Measurements from ENCODE around the gene RTN4RL2.
A peak's percentile ranks its signal among the peaks of the same experiment; 100 is the strongest.

RTN4RL2 gene

GRCh38 chr11:57481915-57482781 lies 21.8 kb downstream of the RTN4RL2 start:
- no peak for DNase-seq

GRCh38 chr11:57482782-57483561 lies 22.6 kb downstream of the RTN4RL2 start:
- no peak for DNase-seq

- no peak for DNase-seq
Observed at GRCh38 chr11:57483562-57483918, 23.2 kb downstream of the RTN4RL2 start.

GRCh38 chr11:57484141-57484710 lies 23.9 kb downstream of the RTN4RL2 start:
- DNase-seq: no peak

DNA sequence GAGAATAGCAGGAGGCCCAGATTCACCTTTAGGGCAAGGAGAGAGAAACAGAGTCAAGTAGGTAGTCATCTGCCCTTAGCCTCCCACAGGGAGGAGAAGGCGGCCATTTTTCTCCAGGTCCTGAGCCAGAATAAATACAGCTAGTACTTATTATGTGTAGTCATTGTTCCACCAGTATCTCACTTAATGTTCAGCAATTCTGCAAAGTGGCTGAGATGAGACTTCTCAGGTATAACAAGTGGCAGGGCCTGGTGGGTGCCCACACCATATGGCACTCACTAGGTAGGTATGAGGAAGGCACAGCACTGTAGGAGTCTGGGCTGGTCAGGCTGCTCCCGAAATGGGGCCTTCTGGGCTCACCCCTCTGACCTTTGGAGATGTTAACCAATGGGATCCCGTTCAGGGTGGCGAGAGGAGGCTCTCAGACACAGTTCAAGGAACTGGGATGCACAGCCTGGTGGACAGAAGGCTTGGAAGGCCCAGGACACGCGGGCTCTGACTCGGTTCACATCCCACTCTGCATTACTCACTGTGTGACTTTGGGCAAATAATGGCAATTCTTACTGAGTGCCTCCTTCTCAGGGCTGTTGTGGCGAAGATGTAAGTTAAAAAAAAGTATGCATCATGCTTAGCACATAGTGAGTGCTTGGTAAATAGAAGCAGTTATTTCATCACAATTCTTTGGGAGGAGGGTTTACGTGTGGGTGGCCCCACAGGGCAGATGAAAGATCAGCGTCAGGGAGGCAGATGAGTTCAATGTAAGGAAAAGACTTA lies 25.1 kb downstream of the RTN4RL2 start:
- DNase-seq: no peak

DNA sequence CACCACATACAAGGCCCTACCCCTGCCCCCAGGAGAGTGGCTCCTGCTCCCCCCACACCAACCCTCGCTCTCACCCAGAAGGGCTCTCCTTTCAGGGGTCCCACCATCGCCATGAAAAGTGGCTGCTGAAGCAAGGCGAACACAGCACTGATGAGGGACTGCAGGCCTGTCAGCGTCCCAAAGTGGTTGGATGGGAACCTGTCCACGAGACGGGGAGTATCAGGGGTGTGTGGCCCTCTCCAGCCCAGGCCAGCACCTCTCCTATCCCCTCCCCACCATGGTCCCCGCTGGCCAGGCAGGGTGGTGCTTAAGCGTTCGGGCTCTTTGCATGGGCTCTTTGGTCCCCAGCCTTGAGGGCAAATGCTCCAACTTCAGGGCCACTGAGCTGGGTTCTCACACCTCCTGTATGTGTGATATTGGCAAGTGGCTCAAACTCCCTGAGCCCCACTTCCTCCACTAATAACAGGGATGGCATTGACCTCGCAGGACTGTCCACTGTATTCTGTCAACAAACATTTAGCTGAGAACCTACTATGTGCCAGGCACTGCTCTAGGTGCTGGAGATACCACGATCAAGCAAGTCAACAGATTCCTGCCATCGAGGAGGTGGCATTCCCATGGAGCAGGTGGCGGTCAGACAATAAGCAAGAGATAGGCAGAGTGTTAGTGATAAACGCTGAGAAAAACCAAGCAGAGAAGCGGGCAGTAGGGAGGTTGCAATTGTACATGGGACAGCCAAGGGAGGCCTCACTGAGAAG lies 26.9 kb downstream of the RTN4RL2 start:
- DNase-seq: no peak

DNA sequence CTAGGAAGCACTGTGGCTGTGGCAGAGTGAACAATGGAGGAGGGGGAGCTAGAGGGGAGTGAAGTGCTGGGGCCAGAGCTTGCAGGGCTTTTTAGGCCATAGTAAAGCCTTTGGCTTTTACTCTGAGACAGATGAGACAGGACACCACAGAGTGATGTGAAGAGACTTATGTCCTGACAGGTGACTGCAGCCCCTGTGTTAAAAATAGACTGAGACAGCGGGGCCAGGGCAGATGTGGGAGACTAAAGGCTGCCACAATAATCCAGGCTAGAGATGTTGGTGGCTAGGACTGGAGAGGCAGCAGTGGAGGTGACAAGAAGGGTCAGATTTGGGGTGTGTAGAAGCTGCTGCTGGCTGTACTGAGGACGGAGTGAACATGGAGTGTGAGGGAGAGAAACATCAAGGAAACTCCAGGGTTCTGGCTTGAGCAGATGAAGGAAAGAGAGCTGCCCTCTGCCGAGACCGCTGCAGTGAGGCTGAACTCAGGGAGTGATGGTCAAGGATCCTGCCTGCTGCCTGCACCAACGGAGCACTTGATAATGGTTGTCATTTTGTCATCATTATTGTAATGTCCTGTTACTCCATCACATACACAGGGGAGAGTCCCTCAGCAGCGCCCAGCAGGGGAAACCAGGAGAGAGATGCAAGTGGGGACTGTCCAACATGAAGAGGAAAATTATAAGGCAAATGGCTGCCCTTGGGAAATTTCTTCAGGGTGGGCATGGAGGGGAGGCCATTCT lies 27.8 kb downstream of the RTN4RL2 start:
- no peak for DNase-seq

DNA sequence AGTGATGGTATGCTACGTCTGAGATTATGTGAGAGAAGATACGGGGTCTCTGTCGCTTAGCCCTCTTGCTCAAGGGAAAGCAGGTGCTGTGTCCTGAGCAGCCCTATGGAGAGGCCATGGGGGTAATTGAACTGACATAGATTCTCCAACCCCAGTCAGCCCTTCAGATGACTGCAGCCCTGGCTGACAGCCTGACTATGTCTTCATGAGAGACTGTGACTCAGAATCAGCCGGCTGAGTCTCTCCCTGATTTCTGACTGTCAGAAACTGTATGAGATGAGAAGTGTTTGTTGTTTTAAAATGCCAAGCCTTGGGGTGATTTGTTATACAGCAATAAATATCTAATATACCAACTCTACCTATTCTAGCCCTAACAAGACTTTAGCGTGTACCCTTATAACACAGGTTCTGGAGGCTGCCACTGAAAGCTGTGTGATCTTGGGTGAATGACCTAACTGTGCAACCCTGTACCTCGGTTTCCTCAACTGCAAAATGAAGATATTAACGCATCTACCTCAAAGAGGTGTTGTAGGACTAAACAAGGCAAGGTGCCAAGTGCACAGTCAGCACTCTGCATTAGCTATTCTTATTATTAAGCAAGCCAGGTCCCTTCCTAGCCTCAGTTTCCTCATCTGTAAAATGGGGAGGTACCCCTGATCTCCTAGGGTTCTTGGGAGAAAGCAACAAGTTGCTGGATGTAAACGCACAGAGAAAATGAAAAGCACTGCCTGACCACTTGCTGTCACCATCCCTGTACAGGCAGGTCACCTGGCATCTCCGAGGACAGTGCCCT lies 30.3 kb downstream of the RTN4RL2 start:
- DNase-seq: no peak

- DNase-seq: no peak
Observed at GRCh38 chr11:57491371-57492061, 31.2 kb downstream of the RTN4RL2 start.

DNA sequence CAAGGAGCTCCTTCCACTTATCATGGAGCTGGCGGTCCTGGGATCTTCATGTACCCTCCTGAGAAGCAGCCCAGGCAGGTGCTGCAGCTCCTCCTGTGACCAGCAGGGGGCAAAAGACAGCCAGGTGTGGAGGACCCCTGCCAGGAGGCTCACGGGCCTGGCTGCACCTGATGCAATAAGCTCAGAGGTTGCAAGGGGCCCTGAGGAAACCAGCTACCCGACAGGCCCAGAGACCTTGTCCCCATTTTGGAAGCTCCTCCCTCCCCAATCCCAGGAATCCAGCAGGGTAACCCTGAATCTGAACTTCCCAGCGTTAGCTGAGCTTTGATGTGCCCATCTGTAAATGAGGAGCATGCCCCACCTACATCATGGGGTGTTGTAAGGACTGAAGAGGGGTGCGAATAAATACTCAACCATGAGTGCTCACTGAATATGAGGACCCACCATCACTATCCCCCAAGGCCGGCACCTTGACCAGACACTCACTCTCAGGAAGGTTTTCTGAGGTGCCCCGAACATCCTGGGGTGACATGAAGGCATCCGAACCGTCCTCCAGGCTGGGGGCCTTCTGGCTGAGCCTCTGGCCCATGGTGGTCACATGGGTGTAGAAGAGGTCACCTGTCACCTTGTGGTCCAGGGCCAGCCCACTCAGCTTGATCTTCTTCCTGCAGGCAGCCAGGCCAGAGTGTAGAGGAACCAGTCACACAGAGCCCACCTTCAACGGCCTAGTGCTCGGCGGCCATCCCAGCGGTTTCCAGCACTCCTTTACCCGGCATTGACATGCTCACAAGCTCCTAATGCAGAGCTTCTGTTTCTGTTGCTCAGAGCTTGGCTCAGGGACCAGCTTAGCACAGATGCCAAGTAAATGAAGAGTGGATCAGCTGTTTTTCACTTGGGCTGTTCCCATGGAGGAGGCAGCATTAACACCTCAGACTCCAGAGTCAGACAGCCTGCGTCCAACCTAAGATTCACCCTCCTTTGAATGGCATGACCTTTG lies 33.5 kb downstream of the RTN4RL2 start:
- DNase-seq: peak; percentile 31

GRCh38 chr11:57496109-57496820 lies 35.9 kb downstream of the RTN4RL2 start:
- DNase-seq: no peak

- DNase-seq: no peak
Observed at GRCh38 chr11:57497303-57498247, 37.2 kb downstream of the RTN4RL2 start.

- no peak for DNase-seq
Observed at GRCh38 chr11:57498540-57498939, 38.2 kb downstream of the RTN4RL2 start.

DNA sequence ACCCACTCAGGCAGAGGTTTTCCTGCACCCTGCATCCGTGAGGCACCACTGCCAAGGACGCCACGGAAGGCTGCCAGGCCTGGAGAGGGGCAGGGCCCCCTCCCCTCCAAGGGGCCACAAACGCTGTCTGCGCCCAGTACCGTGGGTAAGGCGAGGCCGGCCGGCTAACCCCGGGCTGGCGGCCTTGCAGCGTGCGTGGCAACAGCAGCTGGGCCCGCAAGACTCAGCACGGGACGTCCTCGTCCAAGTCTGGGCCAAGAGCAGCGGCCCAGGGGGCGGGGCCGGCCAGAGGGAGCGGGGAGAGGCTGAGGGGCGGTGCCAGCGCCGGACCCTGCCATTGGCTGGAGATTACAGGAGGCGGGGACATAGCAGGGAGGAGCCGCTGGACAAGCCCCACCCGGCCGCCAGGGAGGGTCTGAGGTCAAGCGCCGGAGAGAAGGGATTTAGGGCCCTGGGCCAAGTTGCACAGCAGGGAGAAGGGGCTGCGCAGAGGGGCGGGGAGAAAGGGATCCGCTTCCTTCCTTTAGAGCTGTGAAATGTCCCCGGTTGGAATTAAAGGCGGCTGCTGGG lies 39.2 kb downstream of the RTN4RL2 start:
- peak; percentile 90 for DNase-seq

- no peak for DNase-seq
Observed at GRCh38 chr11:57499983-57500461, 39.7 kb downstream of the RTN4RL2 start.

- DNase-seq: no peak
Observed at GRCh38 chr11:57500515-57500914, 40.2 kb downstream of the RTN4RL2 start.
